CD14-positive monocyte (primary cell): ENCODE data around the gene STXBP5. TPM values are rescaled to one million over a fixed set of nuclear protein-coding genes. Genes with fewer than 3 reads are reported as not detected.

Experiments used
- DNase-seq, 3 donors: peaks; one replicate each; pipeline ENCODE4 v3.0.0-alpha.2; 2011 to 2022
- H2AFZ ChIP-seq: 2 replicates; pipeline ENCODE4 v1.6.0; 2012; ENCODE audit warnings: mild to moderate bottlenecking, low read depth, low read length, inconsistent platforms; ENCODE audit not compliant: insufficient read depth, poor library complexity, severe bottlenecking
- H3K27ac ChIP-seq, 2 donors: 1 replicate in 1 of 2; 2 replicates in 1 of 2; pipeline ENCODE4 v1.5.1; 2012 to 2013; ENCODE audit warnings: low read length in 2 of 2, control low read depth in 1 of 2, inconsistent platforms in 1 of 2, low read depth in 1 of 2, mild to moderate bottlenecking in 1 of 2
- H3K27me3 ChIP-seq, 2 donors: one replicate each; pipeline versions ENCODE4 v1.6.0 to v1.6.1; 2011 to 2013; ENCODE audit warnings: low read length in 2 of 2; ENCODE audit not compliant: control insufficient read depth in 2 of 2, insufficient read depth in 2 of 2
- H3K36me3 ChIP-seq, 2 donors: replicated peaks in 1 of 2; 1 replicate in 1 of 2; 2 replicates in 1 of 2; pipeline versions ENCODE4 v1.5.1 to v1.6.1; 2012 to 2013; ENCODE audit warnings: low read length in 2 of 2, control low read depth in 1 of 2, inconsistent platforms in 1 of 2, mild to moderate bottlenecking in 1 of 2; ENCODE audit not compliant: insufficient read depth in 2 of 2, control insufficient read depth in 1 of 2
- H3K4me1 ChIP-seq, 2 donors: 1 replicate in 1 of 2; 2 replicates in 1 of 2; pipeline versions ENCODE4 v1.5.1 to v1.6.1; 2012 to 2013; ENCODE audit warnings: low read length in 2 of 2, control low read depth in 1 of 2, inconsistent platforms in 1 of 2, mild to moderate bottlenecking in 1 of 2, moderate library complexity in 1 of 2; ENCODE audit not compliant: insufficient read depth in 2 of 2, control insufficient read depth in 1 of 2
- H3K4me2 ChIP-seq: replicated peaks from 2 replicates; pipeline ENCODE3; 2012; ENCODE audit warnings: low read length, moderate library complexity, mild to moderate bottlenecking; ENCODE audit not compliant: poor library complexity, severe bottlenecking; ENCODE audit errors: extremely low read depth
- H3K4me3 ChIP-seq, 3 experiments: fragments of 200-600 bp in 1 of 3; sonication (generic) in 1 of 3; replicated peaks in 1 of 3; 1 replicate in 2 of 3; 2 replicates in 1 of 3; pipeline ENCODE4 v1.5.1; 2011 to 2013; ENCODE audit warnings: low read length in 3 of 3, mild to moderate bottlenecking in 3 of 3, control low read depth in 2 of 3, low read depth in 2 of 3, inconsistent platforms in 1 of 3, moderate library complexity in 1 of 3
- H3K79me2 ChIP-seq: 2 replicates; pipeline ENCODE4 v1.6.0; 2012; ENCODE audit warnings: mild to moderate bottlenecking, control low read depth, inconsistent platforms, low read length, moderate library complexity; ENCODE audit not compliant: insufficient read depth
- H3K9ac ChIP-seq: 2 replicates; pipeline ENCODE4 v1.6.0; 2017; ENCODE audit warnings: low read length, mild to moderate bottlenecking; ENCODE audit not compliant: insufficient read depth, poor library complexity, severe bottlenecking
- H3K9me3 ChIP-seq, 2 donors: replicated peaks in 1 of 2; 1 replicate in 1 of 2; 2 replicates in 1 of 2; pipeline versions ENCODE4 v1.5.1 to v1.6.1; 2012 to 2013; ENCODE audit warnings: low read length in 2 of 2, control low read depth in 1 of 2; ENCODE audit not compliant: control insufficient read depth in 1 of 2, insufficient read depth in 1 of 2
- H4K20me1 ChIP-seq: 2 replicates; pipeline ENCODE4 v1.6.0; 2012; ENCODE audit warnings: mild to moderate bottlenecking, low read length, control low read depth, moderate library complexity; ENCODE audit not compliant: insufficient read depth
- H3K27ac Mint-ChIP-seq, 7 donors: one replicate each; pipeline ENCODE4 v1.8.0; 2020; ENCODE audit warnings: mild to moderate bottlenecking in 7 of 7, mixed read lengths in 7 of 7, moderate library complexity in 6 of 7, inconsistent platforms in 2 of 7
- H3K27me3 Mint-ChIP-seq, 3 donors: one replicate each; pipeline ENCODE4 v1.8.0; 2021 to 2022; ENCODE audit warnings: low read depth in 3 of 3, mild to moderate bottlenecking in 3 of 3, mixed read lengths in 3 of 3, moderate library complexity in 3 of 3, inconsistent platforms in 1 of 3
- H3K36me3 Mint-ChIP-seq, 2 donors: one replicate each; pipeline ENCODE4 v1.8.0; 2020; ENCODE audit warnings: mixed read lengths in 2 of 2, inconsistent platforms in 1 of 2, mild to moderate bottlenecking in 1 of 2
- H3K4me1 Mint-ChIP-seq: one replicate; pipeline ENCODE4 v1.8.0; 2020; ENCODE audit warnings: mild to moderate bottlenecking, mixed read lengths
- H3K4me3 Mint-ChIP-seq, 2 donors: one replicate each; pipeline ENCODE4 v1.8.0; 2020; ENCODE audit warnings: mild to moderate bottlenecking in 2 of 2, mixed read lengths in 2 of 2, moderate library complexity in 1 of 2
- H3K9me3 Mint-ChIP-seq, 7 donors: one replicate each; pipeline ENCODE4 v1.8.0; 2020 to 2022; ENCODE audit warnings: mixed read lengths in 7 of 7, mild to moderate bottlenecking in 6 of 7, moderate library complexity in 6 of 7, inconsistent platforms in 2 of 7
- CTCF ChIP-seq: fragments of 200-600 bp; IDR thresholded peaks from one replicate; pipeline ENCODE4 v1.8.0; 2022; ENCODE audit warnings: antibody characterized with exemption, mild to moderate bottlenecking
- intact Hi-C, 2 donors: fragments of 100-400 bp; cut with micrococcal nuclease; formaldehyde crosslinking; loops; one replicate each; pipeline versions ENCODE4 v1.15.0 to v1.15.1; 2023
- polyA plus RNA-seq, 3 donors: library from polyadenylated mRNA; depleted of rRNA in 1 of 3; unstranded in 2 of 3; stranded (reverse) in 1 of 3; fragments of 300-500 nt in 2 of 3; fragments of >200 nt in 1 of 3; fragmentation: Illumina TruSeq in 2 of 3; gene quantifications; 1 replicate in 2 of 3; 2 replicates in 1 of 3; pipeline ENCODE4 v1.2.3, GENCODE V29; 2012 to 2021

The STXBP5 gene
- polyA plus RNA-seq, 3 donors, result 1.5 to 8.8 (median 2.0) TPM

GRCh38 chr6:147366290-147366689, 162.1 kb downstream of the STXBP5 start:
- H3K9me3 ChIP-seq, result no peaks in the 10 kb centered on the region
- no peak overlapping the region for H3K4me3 Mint-ChIP-seq
- no peaks in the 10 kb centered on the region for H3K27me3 ChIP-seq
- no peak overlapping the region for H3K27ac ChIP-seq
- no peak overlapping the region for H3K9ac ChIP-seq
- H3K4me1 Mint-ChIP-seq, result no peaks in the 10 kb centered on the region
- no peak overlapping the region for H3K27ac Mint-ChIP-seq
- H3K9me3 Mint-ChIP-seq, result peaks cover 0 to 2% (median 0%) of the 10 kb centered on the region in 7 donors
- DNase-seq, result no peak
- H3K36me3 ChIP-seq, result peaks cover 18 to 48% of the 10 kb centered on the region in 2 donors
- H3K36me3 Mint-ChIP-seq, result peaks cover 35 to 39% of the 10 kb centered on the region in 2 donors
- H2AFZ ChIP-seq, result no peak overlapping the region
- no peaks in the 10 kb centered on the region for H4K20me1 ChIP-seq
- no peak overlapping the region for H3K4me3 ChIP-seq
- no peaks in the 10 kb centered on the region for H3K79me2 ChIP-seq
- no peaks in the 10 kb centered on the region for H3K27me3 Mint-ChIP-seq
- no peak for TF ChIP-seq CTCF
- no peak overlapping the region for H3K4me2 ChIP-seq
- intact Hi-C loops, result no loop called here
- no peaks in the 10 kb centered on the region for H3K4me1 ChIP-seq

- H3K27me3 ChIP-seq, result no peaks in the 10 kb centered on the region
- H3K4me2 ChIP-seq, result no peak overlapping the region
- no peak overlapping the region for H3K27ac Mint-ChIP-seq
- H3K9me3 ChIP-seq, result no peaks in the 10 kb centered on the region
- H3K4me1 ChIP-seq, result no peaks in the 10 kb centered on the region
- no peaks in the 10 kb centered on the region for H3K79me2 ChIP-seq
- peaks cover 0 to 2% (median 0%) of the 10 kb centered on the region in 7 donors for H3K9me3 Mint-ChIP-seq
- peaks cover 2 to 22% of the 10 kb centered on the region in 2 donors for H3K36me3 ChIP-seq
- intact Hi-C loops, result no loop called here
- no peaks in the 10 kb centered on the region for H3K27me3 Mint-ChIP-seq
- no peaks in the 10 kb centered on the region for H4K20me1 ChIP-seq
- TF ChIP-seq CTCF, result no peak
- peaks cover 34 to 39% of the 10 kb centered on the region in 2 donors for H3K36me3 Mint-ChIP-seq
- no peaks in the 10 kb centered on the region for H3K4me1 Mint-ChIP-seq
- no peak overlapping the region for H3K27ac ChIP-seq
- DNase-seq, result no peak
- no peak overlapping the region for H3K4me3 ChIP-seq
- no peak overlapping the region for H3K9ac ChIP-seq
- no peak overlapping the region for H3K4me3 Mint-ChIP-seq
- no peak overlapping the region for H2AFZ ChIP-seq
Observed at GRCh38 chr6:147371325-147371724, 167.1 kb downstream of the STXBP5 start.
